GM12878 (cell line): ENCODE measurements around the gene REEP1. TPM values are rescaled to one million over a fixed set of nuclear protein-coding genes. Genes with fewer than 3 reads are reported as not detected.

Source experiments
- ATAC-seq: fragments of 200-7000 bp; cut with Tn5 transposase; 3 replicates; pipeline ENCODE4 v1.9.1; 2020; ENCODE audit warnings: mild to moderate bottlenecking, moderate library complexity
- BruUV-seq: library from RNA; stranded (reverse); fragments of 400-500 nt; replicated peaks from 2 replicates; lab custom pipeline; 2021; lab: Mats Ljungman, UMichigan
- CTCF ChIA-PET: fragments of 300-600 bp; sonication (Branson Sonifier 250); formaldehyde crosslinking; extraction: SDS; loops from one replicate; lab custom pipeline; 2021; ENCODE audit warnings: inconsistent platforms; lab: Yijun Ruan, JAX
- POLR2A ChIA-PET: fragments of 350-600 bp; formaldehyde crosslinking; extraction: SDS; loops from one replicate; lab custom pipeline; 2021; ENCODE audit warnings: inconsistent platforms; lab: Charles Lee
- RAD21 ChIA-PET: fragments of 300-600 bp; sonication (Branson Sonifier 250); formaldehyde crosslinking; loops from one replicate; lab custom pipeline; 2023; ENCODE audit warnings: antibody characterized with exemption; ENCODE audit not compliant: unreplicated experiment; lab: Charles Lee
- SMC1A ChIA-PET: fragments of 300-600 bp; sonication (Branson Sonifier 250); formaldehyde crosslinking; loops from one replicate; lab custom pipeline; 2023; ENCODE audit not compliant: unreplicated experiment, uncharacterized antibody; lab: Charles Lee
- DNase-seq: peaks from one replicate; pipeline ENCODE4 v3.0.0-alpha.2; 2011; ENCODE audit warnings: low read depth, low spot score
- FAIRE-seq: peaks from 3 replicates; lab custom pipeline; 2011; peaks lifted over from hg19 to GRCh38; lab: Jason Lieb, UNC
- H2AFZ ChIP-seq: 2 replicates; pipeline ENCODE4 v1.6.0; 2011; ENCODE audit warnings: low read depth, low read length, control low read depth; ENCODE audit not compliant: control insufficient read depth
- H3K27ac ChIP-seq: 2 replicates; pipeline ENCODE4 v1.5.1; 2011; ENCODE audit warnings: control low read depth; ENCODE audit not compliant: control insufficient read depth, insufficient read depth
- H3K27me3 ChIP-seq, 2 experiments: replicated peaks in 1 of 2; 2 replicates each; pipeline versions ENCODE4 v1.6.0 to v1.6.1; 2011; ENCODE audit warnings: low read length in 1 of 2; ENCODE audit not compliant: control insufficient read depth in 2 of 2, insufficient read depth in 2 of 2
- H3K36me3 ChIP-seq, 2 experiments: 2 replicates each; pipeline ENCODE4 v1.5.1; 2011; ENCODE audit warnings: low read length in 1 of 2; ENCODE audit not compliant: control insufficient read depth in 2 of 2, insufficient read depth in 2 of 2
- H3K4me1 ChIP-seq: 2 replicates; pipeline ENCODE4 v1.6.1; 2011; ENCODE audit warnings: mild to moderate bottlenecking, low read length, moderate library complexity, mixed read lengths; ENCODE audit not compliant: control insufficient read depth, insufficient read depth
- H3K4me2 ChIP-seq: 2 replicates; pipeline ENCODE4 v1.6.0; 2011; ENCODE audit warnings: control low read depth; ENCODE audit not compliant: control insufficient read depth, insufficient read depth
- H3K4me3 ChIP-seq: fragments of 200-600 bp; sonication (generic); 2 replicates; pipeline ENCODE4 v1.5.1; 2016
- H3K79me2 ChIP-seq: 2 replicates; pipeline ENCODE4 v1.6.0; 2011; ENCODE audit warnings: low read length; ENCODE audit not compliant: control insufficient read depth, insufficient read depth
- H3K9ac ChIP-seq: 2 replicates; pipeline ENCODE4 v1.8.0; 2011; ENCODE audit warnings: low read length, control low read depth, mixed read lengths; ENCODE audit not compliant: control insufficient read depth, insufficient read depth
- H3K9me3 ChIP-seq: replicated peaks from 3 replicates; pipeline ENCODE4 v1.5.1; 2011; ENCODE audit warnings: mild to moderate bottlenecking, low read length; ENCODE audit not compliant: control insufficient read depth, insufficient read depth
- H4K20me1 ChIP-seq: 2 replicates; pipeline ENCODE4 v1.6.0; 2011; ENCODE audit not compliant: control insufficient read depth, insufficient read depth
- SRF ChIP-seq, 2 experiments: IDR thresholded peaks; 2 replicates each; pipeline ENCODE4 v1.6.1; 2011; ENCODE audit warnings: low read depth in 2 of 2, low read length in 2 of 2, mild to moderate bottlenecking in 1 of 2, moderate library complexity in 1 of 2
- ZBTB40 ChIP-seq: fragments of 450-650 bp; IDR thresholded peaks from 2 replicates; pipeline ENCODE4 v1.6.1; 2016; ENCODE audit warnings: mild to moderate bottlenecking, moderate library complexity, borderline replicate concordance
- WGBS: methylation state at CpG from one replicate; pipeline ENCODE4 v1.1.6; 2016; ENCODE audit warnings: low lambda C conversion rate; ENCODE audit not compliant: insufficient replicate concordance, insufficient coverage; ENCODE audit errors: missing lambda C conversion rate; 5-methylcytosine and 5-hydroxymethylcytosine counted together
- in situ Hi-C: fragments of 300-500 bp; cut with MboI; formaldehyde crosslinking; loops from 9 replicates; pipeline ENCODE4 v1.14.3; 2018; ENCODE audit warnings: mixed read lengths
- intact Hi-C: fragments of 100-400 bp; cut with micrococcal nuclease; formaldehyde crosslinking; loops from one replicate; pipeline ENCODE4 v1.14.2; 2022; ENCODE audit not compliant: unreplicated experiment
- polyA plus RNA-seq, 11 experiments: library from polyadenylated mRNA; depleted of rRNA in 4 of 11; unstranded in 6 of 11; stranded (reverse) in 5 of 11; fragments of >200 nt; fragmentation: Nextera tagmentation in 4 of 11; fragmentation: Illumina TruSeq in 1 of 11; extraction: Ambion mirVana in 4 of 11; extraction: Trizol in 1 of 11; gene quantifications; 1 replicate in 1 of 11; 2 replicates in 10 of 11; pipeline versions ENCODE4 v1.2.1 to v1.2.3, GENCODE V29; 2011 to 2016; ENCODE audit warnings: inconsistent platforms in 2 of 11, missing spikeins in 2 of 11, low read depth in 1 of 11
- total RNA-seq, 4 experiments: library from RNA; depleted of rRNA in 3 of 4; stranded (reverse); fragments of >200 nt in 3 of 4; fragmentation: Illumina TruSeq in 1 of 4; extraction: Trizol in 1 of 4; gene quantifications; 2 replicates each; pipeline versions ENCODE4 v1.2.1 to v1.2.3, GENCODE V29; 2013 to 2021

Gene REEP1
- total and polyA plus RNA-seq, 10 of the 15 experiments (the other 5 are each of a cell fraction or from before 2014, with no cell fraction given): 0.02 to 0.30 (median 0.09) TPM; not detected in 1

GRCh38 chr2:86258106-86258505 lies 79.3 kb downstream of the REEP1 start:
- H4K20me1 ChIP-seq: no peaks in the 10 kb centered on the region
- no peak overlapping the region for H3K9ac ChIP-seq
- ChIA-PET SMC1A (interaction anchor here (0.8 kb wide), 1 partner anchor 14 kb away, joined by 3 read pairs; no protein-coding TSS in a partner anchor), POLR2A (interaction anchor here (1.1 kb wide), 1 partner anchor 17 kb away, joined by 3 read pairs; no protein-coding TSS in a partner anchor), RAD21 (no interaction called here), CTCF (no interaction called here)
- H3K36me3 ChIP-seq: no peaks in the 10 kb centered on the region
- ATAC-seq: no peak
- no peak overlapping the region for H3K4me2 ChIP-seq
- intact Hi-C loops (no loop called here), in situ Hi-C loops (no loop called here)
- no peak overlapping the region for H3K27ac ChIP-seq
- peak; percentile 81 for TF ChIP-seq ZBTB40
- TF ChIP-seq SRF (IDR thresholded peaks at IDR 0.05; ENCODE audit: low read depth in 2 of 2, low read length in 2 of 2): no peak
- FAIRE-seq: no peak
- 65% methylated on average over 2 of the region's 2 CpGs for WGBS
- H3K4me3 ChIP-seq: no peak overlapping the region
- no peak overlapping the region for H2AFZ ChIP-seq
- H3K27me3 ChIP-seq: no peaks in the 10 kb centered on the region
- H3K79me2 ChIP-seq: no peaks in the 10 kb centered on the region
- no peak for DNase-seq
- no peaks in the 10 kb centered on the region for H3K4me1 ChIP-seq
- H3K9me3 ChIP-seq: no peaks in the 10 kb centered on the region
- BruUV-seq: no TSS peak
